ENCODE data around the gene CNTNAP2. TPM values are rescaled to one million over a fixed set of nuclear protein-coding genes. Genes with fewer than 3 reads are reported as not detected.

CNTNAP2 gene
- total RNA-seq, 1 donor: 7.6 TPM

DNA sequence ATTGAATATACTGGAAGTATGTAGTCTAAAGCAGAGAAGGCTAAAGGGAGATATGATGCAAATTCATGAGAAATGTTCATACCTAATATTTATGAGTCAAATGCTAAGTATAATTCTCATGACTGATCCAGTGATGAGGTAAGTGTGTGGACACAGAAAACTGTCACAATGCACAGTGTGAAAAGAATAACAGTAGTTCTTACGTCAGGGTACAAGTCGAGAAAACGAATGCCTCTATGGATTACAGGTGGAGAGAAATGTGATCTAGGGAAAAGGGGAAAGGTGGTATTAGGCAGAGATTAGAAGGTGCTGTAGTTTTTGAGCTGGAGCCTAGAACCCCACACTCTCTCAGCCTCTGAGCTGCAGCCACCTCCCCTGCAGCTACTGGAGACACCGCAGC lies 542.0 kb downstream of the CNTNAP2 start:
- no peak for TF ChIP-seq CTCF (IDR thresholded peaks at IDR 0.05; ENCODE audit: extremely low read depth, low read depth, low read length)
- H3K4me3 ChIP-seq (ENCODE audit: insufficient read depth, low read length): no peak overlapping the region
- H3K4me1 ChIP-seq (ENCODE audit: insufficient read depth, low read length): no peaks in the 10 kb centered on the region

DNA sequence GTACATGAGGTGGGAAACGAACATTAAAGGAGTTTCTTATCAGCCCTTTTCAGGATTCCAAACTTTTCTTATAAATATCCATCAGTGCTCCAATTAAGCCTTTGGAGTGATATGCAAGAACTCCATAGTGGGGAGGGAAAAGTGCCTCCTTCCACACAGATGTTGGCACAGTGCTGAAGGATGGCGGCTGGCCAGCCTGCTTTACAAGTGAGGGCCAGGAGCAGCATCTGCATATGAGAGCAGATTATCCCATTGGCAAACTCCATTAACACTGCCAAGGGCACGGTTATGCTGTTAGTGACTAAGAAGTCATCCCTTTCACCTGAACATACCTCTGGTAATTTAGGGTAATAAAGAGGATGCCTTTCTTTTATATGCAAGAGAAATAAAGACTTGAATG lies 543.1 kb downstream of the CNTNAP2 start:
- no peaks in the 10 kb centered on the region for H3K9me3 ChIP-seq (ENCODE audit: low read depth, low read length)
- no peak for TF ChIP-seq CTCF (IDR thresholded peaks at IDR 0.05; ENCODE audit: extremely low read depth, low read depth, low read length)
- H3K27me3 ChIP-seq (ENCODE audit: insufficient read depth, low read length): no peaks in the 10 kb centered on the region
- no peak overlapping the region for H2AFZ ChIP-seq (ENCODE audit: low read length)
- H3K36me3 ChIP-seq (ENCODE audit: insufficient read depth, low read length): no peaks in the 10 kb centered on the region
- H3K4me3 ChIP-seq (ENCODE audit: insufficient read depth, low read length): no peak overlapping the region
- no peak for DNase-seq (ENCODE audit: insufficient read length, low spot score, missing footprints)
- no peaks in the 10 kb centered on the region for H3K4me1 ChIP-seq (ENCODE audit: insufficient read depth, low read length)
- no peaks in the 10 kb centered on the region for H3K79me2 ChIP-seq (ENCODE audit: insufficient read depth, low read length)
- no peak overlapping the region for H3K4me2 ChIP-seq (ENCODE audit: insufficient read depth, low read length)
- no peak overlapping the region for H3K27ac ChIP-seq (ENCODE audit: low read depth, low read length)
- no peaks in the 10 kb centered on the region for H4K20me1 ChIP-seq (ENCODE audit: insufficient read depth, low read length)

More for the DNA sequence above, 542.0 kb downstream of the CNTNAP2 start:
- Histone ChIP-seq H3K4me2 (ENCODE audit: insufficient read depth, low read length) (no peak overlapping the region), H4K20me1 (ENCODE audit: insufficient read depth, low read length) (no peaks in the 10 kb centered on the region), H3K79me2 (ENCODE audit: insufficient read depth, low read length) (no peaks in the 10 kb centered on the region), H2AFZ (ENCODE audit: low read length) (no peak overlapping the region), H3K27me3 (ENCODE audit: insufficient read depth, low read length) (no peaks in the 10 kb centered on the region), H3K27ac (ENCODE audit: low read depth, low read length) (no peak overlapping the region), H3K36me3 (ENCODE audit: insufficient read depth, low read length) (no peaks in the 10 kb centered on the region), H3K9me3 (ENCODE audit: low read depth, low read length) (peaks cover 3% of the 10 kb centered on the region)
- DNase-seq (ENCODE audit: insufficient read length, low spot score, missing footprints): no peak

DNA sequence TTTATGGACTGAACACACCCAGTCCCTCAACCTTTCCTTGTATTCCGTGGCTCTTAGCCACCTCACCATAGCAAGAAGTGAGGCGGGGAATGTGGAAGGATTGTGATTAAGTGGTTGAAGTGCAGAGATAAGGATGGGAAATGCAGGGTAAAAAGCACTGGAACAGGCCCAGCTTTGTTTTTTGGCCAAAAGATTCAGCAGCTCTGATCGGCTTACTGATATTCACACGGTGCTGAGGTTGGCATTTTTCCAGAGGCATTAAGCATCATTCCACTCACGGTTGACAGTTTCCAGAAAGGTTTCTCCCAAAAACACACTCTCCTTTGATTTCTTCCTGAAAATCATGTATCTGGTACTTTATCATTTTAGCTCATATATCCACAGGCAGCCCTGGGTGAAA lies 544.2 kb downstream of the CNTNAP2 start:
- Histone ChIP-seq H4K20me1 (ENCODE audit: insufficient read depth, low read length) (no peaks in the 10 kb centered on the region), H3K79me2 (ENCODE audit: insufficient read depth, low read length) (no peaks in the 10 kb centered on the region), H3K27ac (ENCODE audit: low read depth, low read length) (no peak overlapping the region), H3K27me3 (ENCODE audit: insufficient read depth, low read length) (no peaks in the 10 kb centered on the region), H3K4me1 (ENCODE audit: insufficient read depth, low read length) (no peaks in the 10 kb centered on the region), H2AFZ (ENCODE audit: low read length) (no peak overlapping the region), H3K9me3 (ENCODE audit: low read depth, low read length) (no peaks in the 10 kb centered on the region), H3K4me3 (ENCODE audit: insufficient read depth, low read length) (no peak overlapping the region), H3K4me2 (ENCODE audit: insufficient read depth, low read length) (no peak overlapping the region), H3K36me3 (ENCODE audit: insufficient read depth, low read length) (no peaks in the 10 kb centered on the region)
- no peak for TF ChIP-seq CTCF (IDR thresholded peaks at IDR 0.05; ENCODE audit: extremely low read depth, low read depth, low read length)
- DNase-seq (ENCODE audit: insufficient read length, low spot score, missing footprints): no peak

DNA sequence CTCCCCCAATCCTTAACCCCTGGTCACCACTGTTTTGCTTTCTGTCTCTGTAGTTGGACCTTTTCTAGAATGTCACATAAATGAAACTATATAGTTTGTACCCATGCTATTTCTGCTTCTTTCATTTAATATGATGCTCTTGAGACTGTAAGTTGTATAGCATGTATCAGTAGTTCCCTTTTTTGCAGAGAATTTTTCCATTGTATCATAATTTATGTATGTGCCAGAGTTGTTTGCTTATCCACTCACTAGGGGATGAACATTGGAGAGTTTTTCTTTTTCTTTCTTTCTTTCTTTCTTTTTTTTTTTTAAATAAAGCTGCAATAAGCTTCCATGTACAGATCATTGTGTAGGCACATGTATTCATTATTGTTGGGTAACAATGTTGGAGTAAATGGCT lies 544.8 kb downstream of the CNTNAP2 start:
- Histone ChIP-seq H4K20me1 (ENCODE audit: insufficient read depth, low read length) (no peaks in the 10 kb centered on the region), H2AFZ (ENCODE audit: low read length) (no peak overlapping the region), H3K9me3 (ENCODE audit: low read depth, low read length) (no peaks in the 10 kb centered on the region), H3K36me3 (ENCODE audit: insufficient read depth, low read length) (no peaks in the 10 kb centered on the region), H3K4me3 (ENCODE audit: insufficient read depth, low read length) (no peak overlapping the region), H3K27ac (ENCODE audit: low read depth, low read length) (no peak overlapping the region), H3K27me3 (ENCODE audit: insufficient read depth, low read length) (no peaks in the 10 kb centered on the region), H3K4me1 (ENCODE audit: insufficient read depth, low read length) (no peaks in the 10 kb centered on the region), H3K4me2 (ENCODE audit: insufficient read depth, low read length) (no peak overlapping the region), H3K79me2 (ENCODE audit: insufficient read depth, low read length) (no peaks in the 10 kb centered on the region)
- TF ChIP-seq CTCF (IDR thresholded peaks at IDR 0.05; ENCODE audit: extremely low read depth, low read depth, low read length): no peak
- no peak for DNase-seq (ENCODE audit: insufficient read length, low spot score, missing footprints)
